Stimulated activated CD8-positive, alpha-beta memory T cell treated with anti-CD3 and anti-CD28 coated beads, Interleukin-12 subunit alpha, Interleukin-12 subunit beta, amount 100 ng/mL, for 1 hour (primary cell): ENCODE results near the gene MAST1.
"Not testable (repeated sequence)": the region's sequence is repeated elsewhere in the genome, so short reads cannot be mapped to it uniquely, and the experiment has no call there.

ENCODE experiments used
- DNase-seq: peaks from one replicate; pipeline ENCODE4 v3.0.0-alpha.2; 2020; ENCODE audit warnings: low read depth

MAST1 gene

GRCh38 chr19:12801466-12802266, 36.6 kb upstream of the MAST1 start, which contains the start of the genes PRDX2 and THSD8:
PRDX2 (minus strand) TSS chr19:12801800; CDS start chr19:12801261, 539 bp downstream.
THSD8 (plus strand) TSS chr19:12802069; CDS start chr19:12802072, 3 bp downstream.
- DNase-seq: no peak

- no peak for DNase-seq
These were observed 35.8 kb upstream of the MAST1 start for GRCh38 chr19:12802267-12803106.

GRCh38 chr19:12804051-12804450, 34.3 kb upstream of the MAST1 start:
- no peak for DNase-seq

GRCh38 chr19:12806242-12807081, 31.9 kb upstream of the MAST1 start, which contains the start of gene RNASEH2A:
RNASEH2A (plus strand) TSS chr19:12806584; CDS start chr19:12806674, 90 bp downstream.
- peak; percentile 74 for DNase-seq

- no peak for DNase-seq
These were observed 23.2 kb upstream of the MAST1 start for GRCh38 chr19:12815088-12815487.

- DNase-seq: not testable (repeated sequence)
These were observed 21.1 kb upstream of the MAST1 start for GRCh38 chr19:12817188-12817587.

- DNase-seq: not testable (repeated sequence)
These were observed 20.5 kb upstream of the MAST1 start for GRCh38 chr19:12817810-12818209.

- no peak for DNase-seq
These were observed 16.6 kb upstream of the MAST1 start for GRCh38 chr19:12821761-12822160.

- DNase-seq: no peak
These were observed 12.8 kb upstream of the MAST1 start for GRCh38 chr19:12825254-12826131.

- DNase-seq: no peak
These were observed 9.8 kb upstream of the MAST1 start for GRCh38 chr19:12828494-12828893.

- DNase-seq: no peak
These were observed 4.9 kb upstream of the MAST1 start for GRCh38 chr19:12833418-12833737.

- no peak for DNase-seq
These were observed 4.4 kb upstream of the MAST1 start for GRCh38 chr19:12833738-12834565.

- DNase-seq: no peak
These were observed 3.8 kb upstream of the MAST1 start, which contains the start of gene RTBDN for GRCh38 chr19:12834566-12834943. RTBDN (minus strand) TSS chr19:12834579; CDS start chr19:12829979, 4,600 bp downstream.

- no peak for DNase-seq
These were observed 3.1 kb upstream of the MAST1 start for GRCh38 chr19:12834976-12835757.

GRCh38 chr19:12836529-12836863, 1.8 kb upstream of the MAST1 start:
- no peak for DNase-seq

- no peak for DNase-seq
These were observed 1.1 kb upstream of the MAST1 start for GRCh38 chr19:12837225-12837624.

GRCh38 chr19:12838886-12839756, 806 bp downstream of the MAST1 start:
- no peak for DNase-seq
